GM19035 (cell line): Measurements from ENCODE around the gene PAK1.

Experiments used
- ATAC-seq: cut with Tn5 transposase; IDR thresholded peaks from one replicate; pipeline ENCODE4 v1.9.1; 2021; ENCODE audit not compliant: unreplicated experiment

PAK1 gene

GRCh38 chr11:77438487-77438886 lies 35.4 kb downstream of the PAK1 start:
- no peak for ATAC-seq

- ATAC-seq: no peak
Measured at GRCh38 chr11:77436969-77437368, 36.9 kb downstream of the PAK1 start.

- ATAC-seq: no peak
Measured at GRCh38 chr11:77436506-77436905, 37.4 kb downstream of the PAK1 start.

- ATAC-seq: peak; percentile 39
Measured at GRCh38 chr11:77435972-77436371, 37.9 kb downstream of the PAK1 start.

- no peak for ATAC-seq
Measured at GRCh38 chr11:77431813-77432212, 42.1 kb downstream of the PAK1 start.

- no peak for ATAC-seq
Measured at GRCh38 chr11:77428598-77428997, 45.3 kb downstream of the PAK1 start.

GRCh38 chr11:77425346-77425745 lies 48.5 kb downstream of the PAK1 start:
- no peak for ATAC-seq

- ATAC-seq: no peak
Measured at GRCh38 chr11:77424644-77425043, 49.2 kb downstream of the PAK1 start.

GRCh38 chr11:77423624-77424023 lies 50.3 kb downstream of the PAK1 start:
- ATAC-seq: no peak

GRCh38 chr11:77422687-77423086 lies 51.2 kb downstream of the PAK1 start:
- ATAC-seq: no peak

- no peak for ATAC-seq
Measured at GRCh38 chr11:77421041-77421723, 52.7 kb downstream of the PAK1 start.

GRCh38 chr11:77418971-77419597 lies 54.8 kb downstream of the PAK1 start:
- ATAC-seq: no peak

- ATAC-seq: no peak
Measured at GRCh38 chr11:77418155-77418970, 55.5 kb downstream of the PAK1 start.

GRCh38 chr11:77416357-77416756 lies 57.5 kb downstream of the PAK1 start:
- no peak for ATAC-seq

- no peak for ATAC-seq
Measured at GRCh38 chr11:77413850-77414460, 59.9 kb downstream of the PAK1 start.

- no peak for ATAC-seq
Measured at GRCh38 chr11:77412814-77413213, 61.1 kb downstream of the PAK1 start.

- peak; percentile 93 for ATAC-seq
Measured at GRCh38 chr11:77411717-77412441, 62.0 kb downstream of the PAK1 start.

- peak; percentile 46 for ATAC-seq
Measured at GRCh38 chr11:77411137-77411707, 62.7 kb downstream of the PAK1 start.

GRCh38 chr11:77410076-77410827 lies 63.6 kb downstream of the PAK1 start:
- ATAC-seq: no peak

- ATAC-seq: no peak
Measured at GRCh38 chr11:77409046-77409445, 64.8 kb downstream of the PAK1 start.
